Measurements from ENCODE around the gene ZNF408.

The ZNF408 gene

GRCh38 chr11:46676436-46677158 lies 24.2 kb upstream of the ZNF408 start:
- DNase-seq: no peak

GRCh38 chr11:46677169-46677568 lies 23.7 kb upstream of the ZNF408 start:
- no peak for DNase-seq

- no peak for DNase-seq
These were observed 22.7 kb upstream of the ZNF408 start for GRCh38 chr11:46677991-46678740.

- no peak for DNase-seq
These were observed 22.1 kb upstream of the ZNF408 start for GRCh38 chr11:46678741-46679130.

GRCh38 chr11:46679241-46680163 lies 21.3 kb upstream of the ZNF408 start:
- no peak for DNase-seq

- no peak for DNase-seq
These were observed 20.6 kb upstream of the ZNF408 start for GRCh38 chr11:46680164-46680760.

GRCh38 chr11:46680815-46681214 lies 20.0 kb upstream of the ZNF408 start:
- DNase-seq: no peak

- no peak for DNase-seq
These were observed 19.0 kb upstream of the ZNF408 start for GRCh38 chr11:46681814-46682213.

GRCh38 chr11:46682773-46683752 lies 17.8 kb upstream of the ZNF408 start:
- DNase-seq: no peak

- no peak for DNase-seq
These were observed 16.5 kb upstream of the ZNF408 start for GRCh38 chr11:46684367-46684766.

GRCh38 chr11:46686886-46687795 lies 13.7 kb upstream of the ZNF408 start:
- no peak for DNase-seq

- no peak for DNase-seq
These were observed 10.1 kb upstream of the ZNF408 start for GRCh38 chr11:46690702-46691101.

GRCh38 chr11:46692450-46692849 lies 8.4 kb upstream of the ZNF408 start:
- DNase-seq: no peak

- no peak for DNase-seq
These were observed 7.2 kb upstream of the ZNF408 start for GRCh38 chr11:46693597-46694012.

GRCh38 chr11:46694072-46694471 lies 6.8 kb upstream of the ZNF408 start:
- DNase-seq: no peak

- DNase-seq: no peak
These were observed 6.2 kb upstream of the ZNF408 start for GRCh38 chr11:46694607-46695006.

GRCh38 chr11:46695345-46696211 lies 5.3 kb upstream of the ZNF408 start:
- no peak for DNase-seq

GRCh38 chr11:46696212-46696558 lies 4.6 kb upstream of the ZNF408 start:
- DNase-seq: no peak

- no peak for DNase-seq
These were observed 3.5 kb upstream of the ZNF408 start for GRCh38 chr11:46697303-46697702.

GRCh38 chr11:46697723-46698122 lies 3.1 kb upstream of the ZNF408 start:
- no peak for DNase-seq
